ENCODE measurements around the gene PCDHGA1.
A peak's percentile ranks its signal among the peaks of the same experiment; 100 is the strongest.
"Not testable (repeated sequence)": the region's sequence is repeated elsewhere in the genome, so short reads cannot be mapped to it uniquely, and the experiment has no call there.

GRCh38 chr5:141387557-141388311, 57.4 kb downstream of the PCDHGA1 start, which contains the start of gene PCDHGB4:
- TF ChIP-seq, protein P1, sequence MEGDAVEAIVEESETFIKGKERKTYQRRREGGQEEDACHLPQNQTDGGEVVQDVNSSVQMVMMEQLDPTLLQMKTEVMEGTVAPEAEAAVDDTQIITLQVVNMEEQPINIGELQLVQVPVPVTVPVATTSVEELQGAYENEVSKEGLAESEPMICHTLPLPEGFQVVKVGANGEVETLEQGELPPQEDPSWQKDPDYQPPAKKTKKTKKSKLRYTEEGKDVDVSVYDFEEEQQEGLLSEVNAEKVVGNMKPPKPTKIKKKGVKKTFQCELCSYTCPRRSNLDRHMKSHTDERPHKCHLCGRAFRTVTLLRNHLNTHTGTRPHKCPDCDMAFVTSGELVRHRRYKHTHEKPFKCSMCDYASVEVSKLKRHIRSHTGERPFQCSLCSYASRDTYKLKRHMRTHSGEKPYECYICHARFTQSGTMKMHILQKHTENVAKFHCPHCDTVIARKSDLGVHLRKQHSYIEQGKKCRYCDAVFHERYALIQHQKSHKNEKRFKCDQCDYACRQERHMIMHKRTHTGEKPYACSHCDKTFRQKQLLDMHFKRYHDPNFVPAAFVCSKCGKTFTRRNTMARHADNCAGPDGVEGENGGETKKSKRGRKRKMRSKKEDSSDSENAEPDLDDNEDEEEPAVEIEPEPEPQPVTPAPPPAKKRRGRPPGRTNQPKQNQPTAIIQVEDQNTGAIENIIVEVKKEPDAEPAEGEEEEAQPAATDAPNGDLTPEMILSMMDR (conservative IDR thresholded peaks at IDR 0.05; ENCODE audit: low read depth, low read length), result peak; percentile 31
- TF ChIP-seq EZH2 (IDR thresholded peaks at IDR 0.05; ENCODE audit: low read length, unreplicated experiment); EZH2phosphoT487 (IDR thresholded peaks at IDR 0.05; ENCODE audit: borderline replicate concordance, low read length): not testable (repeated sequence)
